ENCODE data around the gene SLC2A11. TPM values are rescaled to one million over a fixed set of nuclear protein-coding genes. Genes with fewer than 3 reads are reported as not detected.
"Not testable (repeated sequence)": the region's sequence is repeated elsewhere in the genome, so short reads cannot be mapped to it uniquely, and the experiment has no call there.

The SLC2A11 gene
- total RNA-seq, 1 donor from 2014 or later, result 22.8 TPM

- DNase-seq (ENCODE audit: low read depth), result no peak
Measured at GRCh38 chr22:23891726-23892125, 34.1 kb downstream of the SLC2A11 start.

DNA sequence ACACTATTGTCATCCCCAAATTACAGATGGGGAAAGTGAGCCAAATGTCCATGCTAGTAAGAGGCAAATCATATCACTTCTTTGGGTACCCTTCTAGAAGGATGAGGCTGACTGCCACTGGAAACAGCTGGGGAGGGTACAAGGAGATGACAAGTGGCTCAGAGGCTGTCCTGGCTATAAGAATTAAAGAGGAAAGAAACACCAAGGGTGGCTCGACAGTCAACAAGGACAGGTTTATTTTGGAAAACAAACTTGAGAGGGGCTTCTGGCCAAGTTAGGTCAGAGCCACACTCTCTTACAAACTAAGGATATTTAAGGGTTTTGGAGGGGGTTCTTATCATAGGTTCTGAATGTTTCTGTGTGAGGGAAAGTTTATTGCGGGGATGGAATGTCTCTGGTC, 34.5 kb downstream of the SLC2A11 start:
- DNase-seq (ENCODE audit: low read depth), result no peak

- no peak for DNase-seq (ENCODE audit: low read depth)
Measured at GRCh38 chr22:23892706-23893105, 35.0 kb downstream of the SLC2A11 start.

GRCh38 chr22:23893121-23893944, 35.7 kb downstream of the SLC2A11 start:
- DNase-seq (ENCODE audit: low read depth), result no peak

DNA sequence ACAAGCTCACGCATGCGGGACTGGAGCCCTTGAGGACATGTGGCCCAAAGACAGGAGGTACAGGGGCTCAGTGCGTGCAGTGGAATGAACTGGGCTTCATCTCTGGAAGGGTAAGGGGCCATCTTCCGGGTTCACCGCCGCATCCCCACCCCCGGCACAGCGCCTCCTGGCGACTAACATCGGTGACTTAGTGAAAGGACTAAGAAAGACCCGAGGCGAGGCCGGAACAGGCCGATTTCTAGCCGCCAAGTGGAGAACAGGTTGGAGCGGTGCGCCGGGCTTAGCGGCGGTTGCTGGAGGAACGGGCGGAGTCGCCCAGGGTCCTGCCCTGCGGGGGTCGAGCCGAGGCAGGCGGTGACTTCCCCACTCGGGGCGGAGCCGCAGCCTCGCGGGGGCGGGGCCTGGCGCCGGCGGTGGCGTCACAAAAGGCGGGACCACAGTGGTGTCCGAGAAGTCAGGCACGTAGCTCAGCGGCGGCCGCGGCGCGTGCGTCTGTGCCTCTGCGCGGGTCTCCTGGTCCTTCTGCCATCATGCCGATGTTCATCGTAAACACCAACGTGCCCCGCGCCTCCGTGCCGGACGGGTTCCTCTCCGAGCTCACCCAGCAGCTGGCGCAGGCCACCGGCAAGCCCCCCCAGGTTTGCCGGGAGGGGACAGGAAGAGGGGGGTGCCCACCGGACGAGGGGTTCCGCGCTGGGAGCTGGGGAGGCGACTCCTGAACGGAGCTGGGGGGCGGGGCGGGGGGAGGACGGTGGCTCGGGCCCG, 36.5 kb downstream of the SLC2A11 start, which contains the start of gene MIF:
TSS of gene MIF (plus strand) at position 439 of the 765 bp plus-strand sequence. CDS start at position 531, 92 bp downstream.
- DNase-seq (ENCODE audit: low read depth), result peak; percentile 79

GRCh38 chr22:23894710-23895598, 37.3 kb downstream of the SLC2A11 start:
- DNase-seq (ENCODE audit: low read depth), result peak; percentile 62

DNA sequence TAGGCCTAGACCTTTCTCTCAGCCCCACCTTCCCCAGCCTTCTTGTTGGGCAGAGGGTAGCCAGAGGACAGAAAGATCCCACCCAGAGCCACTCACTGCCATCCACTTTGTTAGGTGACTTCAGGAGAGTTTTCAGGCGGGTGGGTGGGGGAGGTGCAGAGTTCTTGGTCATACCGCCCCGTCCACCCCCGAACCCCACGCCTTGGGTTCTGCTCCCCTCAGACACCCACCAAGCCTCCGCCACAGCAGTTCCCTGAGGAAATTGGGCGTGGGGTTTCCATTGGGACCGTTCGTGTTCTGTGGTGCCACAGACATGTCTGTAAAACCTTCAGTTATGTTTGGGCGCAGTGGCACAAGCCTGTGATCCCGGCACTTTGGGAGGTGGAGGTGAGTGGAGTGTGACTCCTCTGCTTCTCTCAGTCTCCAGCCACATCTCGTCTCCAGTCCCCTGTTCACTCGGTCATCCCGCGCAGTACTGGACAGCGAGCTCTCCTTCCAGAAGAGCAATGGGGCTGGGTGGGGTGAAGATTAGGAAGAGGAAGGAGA, 38.0 kb downstream of the SLC2A11 start:
- DNase-seq (ENCODE audit: low read depth), result no peak

- no peak for DNase-seq (ENCODE audit: low read depth)
Measured at GRCh38 chr22:23896166-23896522, 38.5 kb downstream of the SLC2A11 start.

- no peak for DNase-seq (ENCODE audit: low read depth)
Measured at GRCh38 chr22:23896523-23897186, 39.0 kb downstream of the SLC2A11 start.

- no peak for DNase-seq (ENCODE audit: low read depth)
Measured at GRCh38 chr22:23897320-23897719, 39.6 kb downstream of the SLC2A11 start.

GRCh38 chr22:23898006-23898974, 40.6 kb downstream of the SLC2A11 start:
- DNase-seq (ENCODE audit: low read depth), result no peak

DNA sequence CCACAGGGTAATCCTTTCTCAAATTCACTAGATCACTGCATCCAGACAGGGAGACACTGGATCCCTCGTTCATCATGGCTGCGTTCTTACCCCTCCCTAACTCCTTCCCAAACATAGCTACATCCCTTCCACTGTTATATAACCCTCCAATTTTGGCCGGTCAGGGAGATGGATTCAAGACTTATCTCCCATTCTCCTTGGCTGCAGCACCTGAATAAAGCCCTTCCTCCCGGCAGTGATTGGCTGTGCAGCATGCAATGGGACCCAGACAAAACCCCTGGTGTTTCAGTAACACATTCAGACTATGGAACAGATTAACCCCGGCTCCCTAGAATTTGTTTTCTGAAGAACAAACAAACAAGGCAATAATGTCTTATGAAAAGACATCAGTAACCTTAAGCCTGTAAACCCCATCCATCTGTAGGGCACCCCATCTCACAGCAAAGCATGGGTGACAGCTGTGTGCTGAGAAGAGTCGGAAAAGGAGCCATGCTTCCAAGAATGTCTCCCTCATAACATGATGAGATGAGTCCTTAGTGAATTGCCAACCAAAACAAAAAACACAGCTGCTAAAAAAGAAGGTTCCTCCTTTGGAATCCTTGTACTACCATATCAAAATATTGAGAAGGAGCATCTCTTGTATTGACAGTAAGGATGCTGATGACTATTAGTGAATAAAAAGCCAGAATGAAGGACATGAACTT, 41.5 kb downstream of the SLC2A11 start:
- no peak for DNase-seq (ENCODE audit: low read depth)

GRCh38 chr22:23900227-23900626, 42.6 kb downstream of the SLC2A11 start:
- not testable (repeated sequence) for DNase-seq (ENCODE audit: low read depth)

- DNase-seq (ENCODE audit: low read depth), result peak; percentile 18
Measured at GRCh38 chr22:23901600-23901999, 43.9 kb downstream of the SLC2A11 start.

DNA sequence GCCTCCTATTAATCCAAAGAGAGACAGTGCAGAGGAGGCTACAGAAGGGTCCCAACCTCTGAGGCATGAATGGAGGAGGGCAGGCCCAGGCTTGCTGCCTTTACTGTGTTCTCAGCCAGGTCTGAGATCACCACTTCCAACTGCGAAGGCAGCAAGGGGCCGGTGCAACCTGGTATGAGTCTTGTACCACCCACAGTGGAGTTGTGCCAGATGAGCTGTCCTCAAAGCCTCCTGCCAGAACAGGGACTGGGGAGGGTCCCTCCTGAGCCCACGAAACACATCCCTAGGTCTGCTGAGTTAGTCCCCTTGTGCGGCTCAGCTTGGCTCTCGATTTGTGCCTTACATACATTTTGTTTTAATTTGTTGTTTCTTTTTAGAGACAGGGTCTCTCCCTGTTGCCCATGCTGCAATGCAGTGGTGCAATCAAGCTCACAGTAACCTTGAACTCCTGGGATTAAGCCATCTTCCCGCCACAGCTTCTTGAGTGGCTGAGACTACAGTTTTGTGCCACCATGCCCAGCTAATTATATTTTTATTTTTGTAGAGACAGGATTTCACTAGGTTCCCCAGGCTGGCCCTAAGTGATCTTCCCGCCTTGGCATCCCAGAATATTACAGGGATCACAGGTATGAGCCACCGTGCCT, 45.8 kb downstream of the SLC2A11 start:
- DNase-seq (ENCODE audit: low read depth), result no peak

DNA sequence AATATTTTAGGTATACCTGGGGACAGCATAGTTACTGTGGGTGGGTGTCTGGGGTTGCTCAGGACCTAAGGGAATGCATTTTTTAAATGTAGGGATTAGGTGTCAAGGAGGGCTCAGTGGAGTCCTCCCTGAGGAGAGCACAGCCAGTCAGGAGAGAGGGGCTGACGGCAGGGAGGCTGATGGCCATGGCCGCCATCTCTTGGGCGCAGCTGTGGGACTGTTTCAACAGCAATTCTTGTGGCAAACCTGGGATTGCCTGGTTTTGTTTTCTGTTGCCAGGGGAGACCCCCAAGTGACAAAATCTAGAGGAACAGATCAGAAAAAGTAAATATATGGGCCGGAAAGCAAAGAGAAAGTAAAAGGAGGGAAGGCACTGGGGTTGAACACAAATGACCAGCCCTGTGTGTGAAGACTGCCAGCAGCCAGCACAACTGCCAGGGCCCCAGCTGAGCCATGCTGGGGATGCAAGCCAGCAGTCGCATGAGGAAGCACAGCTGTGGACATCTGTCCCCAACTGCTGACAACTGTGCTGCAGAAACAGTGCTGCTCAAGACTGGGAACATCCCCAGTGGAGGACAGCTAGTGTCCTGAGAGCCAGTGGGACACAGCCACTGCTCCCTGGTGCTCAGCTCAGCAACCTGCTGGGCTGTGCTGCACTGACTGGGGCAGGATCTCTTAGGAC, 47.0 kb downstream of the SLC2A11 start:
- no peak for DNase-seq (ENCODE audit: low read depth)

DNA sequence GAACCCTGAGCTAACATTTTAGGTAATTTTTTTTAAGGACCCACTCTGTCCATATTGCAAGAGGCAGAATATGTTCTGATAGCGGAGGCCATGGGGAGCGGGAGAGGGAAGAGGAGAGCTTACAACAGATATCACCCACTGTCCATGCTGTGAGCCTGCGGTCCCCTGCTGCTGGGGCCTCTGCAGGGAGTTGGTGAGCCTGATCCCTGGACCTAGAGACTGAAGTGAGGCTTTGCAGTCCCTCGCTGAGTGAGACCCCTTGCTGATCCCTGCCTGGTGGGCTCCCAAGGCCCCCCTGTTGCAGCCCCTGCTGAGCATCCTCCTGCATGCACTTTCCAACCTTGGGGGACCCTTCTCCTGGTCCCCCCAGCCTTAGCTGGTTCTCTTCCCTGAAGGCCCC, 49.0 kb downstream of the SLC2A11 start:
- no peak for DNase-seq (ENCODE audit: low read depth)

DNA sequence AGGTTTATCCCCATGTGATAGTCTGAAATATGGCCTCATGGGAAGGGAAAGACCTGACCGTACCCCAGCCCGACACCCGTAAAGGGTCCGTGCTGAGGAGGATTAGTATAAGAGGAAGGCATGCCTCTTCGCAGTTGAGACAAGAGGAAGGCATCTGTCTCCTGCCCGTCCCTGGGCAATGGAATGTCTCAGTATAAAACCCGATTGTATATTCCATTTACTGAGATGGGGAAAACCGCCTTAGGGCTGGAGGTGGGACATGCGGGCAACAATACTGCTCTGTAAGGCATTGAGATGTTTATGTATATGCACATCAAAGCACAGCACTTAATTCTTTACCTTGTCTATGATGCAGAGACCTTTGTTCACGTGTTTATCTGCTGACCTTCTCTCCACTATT, 49.7 kb downstream of the SLC2A11 start:
- not testable (repeated sequence) for DNase-seq (ENCODE audit: low read depth)
